GM23338 (cell line): ENCODE measurements around the gene SMYD3. TPM values are rescaled to one million over a fixed set of nuclear protein-coding genes. Genes with fewer than 3 reads are reported as not detected.
A peak's percentile ranks its signal among the peaks of the same experiment; 100 is the strongest.

Experiments used
- ATAC-seq: fragments of 200-7000 bp; cut with Tn5 transposase; 3 replicates; pipeline ENCODE4 v1.9.1; 2020
- DNase-seq: peaks from one replicate; pipeline ENCODE4 v3.0.0-alpha.2; 2015; ENCODE audit warnings: low spot score
- H2AFZ ChIP-seq: fragments of 200-600 bp; sonication (generic); 2 replicates; pipeline ENCODE4 v1.8.0; 2016; ENCODE audit warnings: antibody characterized with exemption, mild to moderate bottlenecking, moderate library complexity
- H3F3A ChIP-seq: fragments of 200-600 bp; sonication (generic); replicated peaks from 2 replicates; pipeline ENCODE4 v1.8.0; 2017; ENCODE audit warnings: antibody characterized with exemption, mixed run types, low read depth
- H3K27ac ChIP-seq: fragments of 200-600 bp; sonication (generic); 2 replicates; pipeline ENCODE4 v1.6.1; 2016; ENCODE audit warnings: low read depth
- H3K27me3 ChIP-seq: fragments of 200-600 bp; sonication (generic); 2 replicates; pipeline ENCODE4 v1.8.0; 2016; ENCODE audit warnings: mild to moderate bottlenecking, mixed run types, moderate library complexity; ENCODE audit not compliant: insufficient read depth
- H3K36me3 ChIP-seq: fragments of 200-600 bp; sonication (generic); 2 replicates; pipeline ENCODE4 v1.8.0; 2016; ENCODE audit warnings: mild to moderate bottlenecking; ENCODE audit not compliant: insufficient read depth
- H3K4me1 ChIP-seq: fragments of 200-600 bp; sonication (generic); 2 replicates; pipeline ENCODE4 v1.8.0; 2016; ENCODE audit warnings: mild to moderate bottlenecking, moderate library complexity; ENCODE audit not compliant: insufficient read depth
- H3K4me2 ChIP-seq: fragments of 200-600 bp; sonication (generic); 2 replicates; pipeline ENCODE4 v1.7.1; 2017; ENCODE audit warnings: mixed run types
- H3K4me3 ChIP-seq: fragments of 200-600 bp; sonication (generic); 2 replicates; pipeline ENCODE4 v1.6.1; 2016; ENCODE audit warnings: mixed run types
- H3K79me2 ChIP-seq: fragments of 200-600 bp; sonication (generic); replicated peaks from 2 replicates; pipeline ENCODE4 v1.8.0; 2017; ENCODE audit warnings: mild to moderate bottlenecking; ENCODE audit not compliant: insufficient read depth
- H3K9me2 ChIP-seq: fragments of 200-600 bp; sonication (generic); 2 replicates; pipeline ENCODE4 v1.8.0; 2017; ENCODE audit not compliant: insufficient read depth
- H4K20me1 ChIP-seq: fragments of 200-600 bp; sonication (generic); replicated peaks from 2 replicates; pipeline ENCODE4 v1.8.0; 2017; ENCODE audit warnings: mild to moderate bottlenecking; ENCODE audit not compliant: insufficient read depth
- H3K27ac Mint-ChIP-seq: 2 replicates; pipeline ENCODE4 v1.8.0; 2020; ENCODE audit warnings: inconsistent platforms, mild to moderate bottlenecking, moderate library complexity, mixed read lengths
- H3K27me3 Mint-ChIP-seq: 3 replicates; pipeline ENCODE4 v1.8.0; 2022; ENCODE audit warnings: low read depth, mild to moderate bottlenecking, moderate library complexity, mixed read lengths, inconsistent platforms; ENCODE audit not compliant: insufficient read depth, poor library complexity
- H3K36me3 Mint-ChIP-seq: 3 replicates; pipeline ENCODE4 v1.8.0; 2021; ENCODE audit warnings: low read depth, mild to moderate bottlenecking, inconsistent platforms, moderate library complexity, mixed read lengths
- H3K4me1 Mint-ChIP-seq: 3 replicates; pipeline ENCODE4 v1.8.0; 2020; ENCODE audit warnings: mild to moderate bottlenecking, inconsistent platforms, mixed read lengths
- H3K4me3 Mint-ChIP-seq: 3 replicates; pipeline ENCODE4 v1.8.0; 2021; ENCODE audit warnings: moderate library complexity, mild to moderate bottlenecking, inconsistent platforms, mixed read lengths
- H3K9me3 Mint-ChIP-seq: 3 replicates; pipeline ENCODE4 v1.8.0; 2020; ENCODE audit warnings: moderate library complexity, mild to moderate bottlenecking, inconsistent platforms, mixed read lengths
- CREB1 ChIP-seq: fragments of 250-450 bp; sonication (Bioruptor Pico); IDR thresholded peaks from 2 replicates; pipeline ENCODE4 v1.5.0; 2020; ENCODE audit warnings: low read depth, mild to moderate bottlenecking, moderate library complexity
- EZH2 ChIP-seq: fragments of 200-600 bp; sonication (generic); IDR thresholded peaks from one replicate; pipeline ENCODE4 v1.8.0; 2017; ENCODE audit warnings: antibody characterized with exemption, mild to moderate bottlenecking, low read depth; ENCODE audit not compliant: unreplicated experiment
- EZH2phosphoT487 ChIP-seq: fragments of 200-600 bp; sonication (generic); IDR thresholded peaks from one replicate; pipeline ENCODE4 v1.8.1; 2018; ENCODE audit warnings: antibody characterized with exemption; ENCODE audit not compliant: unreplicated experiment
- JUNB ChIP-seq: IDR thresholded peaks from one replicate; pipeline ENCODE4 v1.6.1; 2016; ENCODE audit warnings: antibody characterized with exemption; ENCODE audit not compliant: unreplicated experiment
- NANOG ChIP-seq: IDR thresholded peaks from 2 replicates; pipeline ENCODE4 v1.6.1; 2016; ENCODE audit warnings: antibody characterized with exemption, borderline replicate concordance
- POLR2AphosphoS5 ChIP-seq: IDR thresholded peaks from 2 replicates; pipeline ENCODE4 v1.6.1; 2016; ENCODE audit warnings: antibody characterized with exemption, low read depth
- STAT1 ChIP-seq: IDR thresholded peaks from one replicate; pipeline ENCODE4 v1.6.1; 2016; ENCODE audit warnings: antibody characterized with exemption; ENCODE audit not compliant: unreplicated experiment
- ZNF331 ChIP-seq: fragments of 250-450 bp; sonication (Bioruptor Pico); IDR thresholded peaks from 2 replicates; pipeline ENCODE4 v1.5.0; 2020; ENCODE audit warnings: low read depth, mild to moderate bottlenecking, moderate library complexity
- polyA plus RNA-seq: library from polyadenylated mRNA; unstranded; fragments of >200 nt; fragmentation: Nextera tagmentation; extraction: Ambion mirVana; gene quantifications from 2 replicates; pipeline ENCODE4 v1.2.1, GENCODE V29; 2016
- total RNA-seq: library from RNA; depleted of rRNA; stranded (reverse); fragments of >200 nt; shearing (Covaris generic); gene quantifications from 2 replicates; pipeline ENCODE4 v1.2.3, GENCODE V29; 2014
- TF ChIP-seq, protein P1 (sequence below): fragments of 250-450 bp; sonication (Bioruptor Pico); IDR thresholded peaks from 2 replicates; pipeline ENCODE4 v1.5.0; 2020; ENCODE audit warnings: mild to moderate bottlenecking, moderate library complexity

Gene SMYD3
- total and polyA plus RNA-seq, 2 experiments from 2014 or later, result 31.8 to 34.4 TPM

DNA sequence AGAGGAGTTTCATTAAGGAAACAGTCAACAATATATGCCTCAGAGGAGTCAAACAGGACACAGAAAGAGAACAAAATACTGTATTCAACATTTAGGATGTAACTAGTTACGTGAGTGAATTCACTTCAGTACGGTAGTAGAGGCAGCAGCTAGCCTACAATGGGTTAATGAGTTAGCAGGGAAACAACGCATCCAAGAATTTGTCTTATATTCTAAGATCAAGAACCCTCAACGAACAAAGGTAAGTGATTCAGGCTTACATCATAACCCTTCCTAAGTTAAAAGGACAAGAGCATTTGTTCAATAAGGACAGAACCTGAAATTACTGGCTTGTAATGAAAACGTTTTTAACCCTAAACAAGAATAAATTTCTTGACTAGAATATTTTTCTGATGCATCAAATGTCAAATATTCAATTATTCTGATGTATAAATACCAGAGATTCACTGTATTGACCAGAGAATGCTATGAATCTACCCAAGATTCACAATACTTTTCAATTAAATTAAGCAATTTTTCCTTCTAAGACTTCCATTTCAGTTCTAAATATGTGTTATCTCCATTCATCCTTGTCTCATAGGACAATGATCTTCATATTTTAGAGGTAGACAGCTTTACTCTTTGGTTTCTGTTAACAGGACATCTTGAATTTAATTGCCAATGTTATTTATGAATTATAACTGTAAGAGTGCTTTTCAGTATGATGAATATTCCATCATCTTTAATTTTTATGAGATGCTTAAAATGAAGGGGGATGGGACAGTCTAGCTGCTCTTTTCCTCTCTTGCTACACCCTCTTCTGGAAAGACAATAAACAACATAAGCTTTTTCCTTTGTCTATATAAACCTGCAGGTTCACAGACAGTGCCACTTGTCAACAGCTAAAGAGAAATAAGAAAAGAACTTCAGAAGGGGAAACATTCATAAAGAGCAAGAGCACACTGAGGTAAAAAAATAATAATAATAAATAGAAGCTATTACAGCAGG is 209.5 kb downstream of the SMYD3 start:
- no peak overlapping the region for H3K4me3 ChIP-seq
- no peaks in the 10 kb centered on the region for H3K79me2 ChIP-seq
- no peaks in the 10 kb centered on the region for H3F3A ChIP-seq
- no peak overlapping the region for H3K4me2 ChIP-seq
- Mint-ChIP-seq H3K4me1 (peaks cover 33% of the 10 kb centered on the region), H3K4me3 (no peak overlapping the region), H3K27me3 (no peaks in the 10 kb centered on the region), H3K9me3 (no peaks in the 10 kb centered on the region), H3K27ac (peak overlapping the region; percentile 11; the same call in 1 of the 2 replicates), H3K36me3 (no peaks in the 10 kb centered on the region)
- H3K36me3 ChIP-seq, result no peaks in the 10 kb centered on the region
- no peaks in the 10 kb centered on the region for H4K20me1 ChIP-seq
- no peak overlapping the region for H2AFZ ChIP-seq
- no peaks in the 10 kb centered on the region for H3K27me3 ChIP-seq
- DNase-seq (no peak), ATAC-seq (no peak)
- peaks cover 15% of the 10 kb centered on the region; the same call in 1 of the 2 replicates for H3K4me1 ChIP-seq
- H3K27ac ChIP-seq, result no peak overlapping the region
- TF ChIP-seq, protein P1, sequence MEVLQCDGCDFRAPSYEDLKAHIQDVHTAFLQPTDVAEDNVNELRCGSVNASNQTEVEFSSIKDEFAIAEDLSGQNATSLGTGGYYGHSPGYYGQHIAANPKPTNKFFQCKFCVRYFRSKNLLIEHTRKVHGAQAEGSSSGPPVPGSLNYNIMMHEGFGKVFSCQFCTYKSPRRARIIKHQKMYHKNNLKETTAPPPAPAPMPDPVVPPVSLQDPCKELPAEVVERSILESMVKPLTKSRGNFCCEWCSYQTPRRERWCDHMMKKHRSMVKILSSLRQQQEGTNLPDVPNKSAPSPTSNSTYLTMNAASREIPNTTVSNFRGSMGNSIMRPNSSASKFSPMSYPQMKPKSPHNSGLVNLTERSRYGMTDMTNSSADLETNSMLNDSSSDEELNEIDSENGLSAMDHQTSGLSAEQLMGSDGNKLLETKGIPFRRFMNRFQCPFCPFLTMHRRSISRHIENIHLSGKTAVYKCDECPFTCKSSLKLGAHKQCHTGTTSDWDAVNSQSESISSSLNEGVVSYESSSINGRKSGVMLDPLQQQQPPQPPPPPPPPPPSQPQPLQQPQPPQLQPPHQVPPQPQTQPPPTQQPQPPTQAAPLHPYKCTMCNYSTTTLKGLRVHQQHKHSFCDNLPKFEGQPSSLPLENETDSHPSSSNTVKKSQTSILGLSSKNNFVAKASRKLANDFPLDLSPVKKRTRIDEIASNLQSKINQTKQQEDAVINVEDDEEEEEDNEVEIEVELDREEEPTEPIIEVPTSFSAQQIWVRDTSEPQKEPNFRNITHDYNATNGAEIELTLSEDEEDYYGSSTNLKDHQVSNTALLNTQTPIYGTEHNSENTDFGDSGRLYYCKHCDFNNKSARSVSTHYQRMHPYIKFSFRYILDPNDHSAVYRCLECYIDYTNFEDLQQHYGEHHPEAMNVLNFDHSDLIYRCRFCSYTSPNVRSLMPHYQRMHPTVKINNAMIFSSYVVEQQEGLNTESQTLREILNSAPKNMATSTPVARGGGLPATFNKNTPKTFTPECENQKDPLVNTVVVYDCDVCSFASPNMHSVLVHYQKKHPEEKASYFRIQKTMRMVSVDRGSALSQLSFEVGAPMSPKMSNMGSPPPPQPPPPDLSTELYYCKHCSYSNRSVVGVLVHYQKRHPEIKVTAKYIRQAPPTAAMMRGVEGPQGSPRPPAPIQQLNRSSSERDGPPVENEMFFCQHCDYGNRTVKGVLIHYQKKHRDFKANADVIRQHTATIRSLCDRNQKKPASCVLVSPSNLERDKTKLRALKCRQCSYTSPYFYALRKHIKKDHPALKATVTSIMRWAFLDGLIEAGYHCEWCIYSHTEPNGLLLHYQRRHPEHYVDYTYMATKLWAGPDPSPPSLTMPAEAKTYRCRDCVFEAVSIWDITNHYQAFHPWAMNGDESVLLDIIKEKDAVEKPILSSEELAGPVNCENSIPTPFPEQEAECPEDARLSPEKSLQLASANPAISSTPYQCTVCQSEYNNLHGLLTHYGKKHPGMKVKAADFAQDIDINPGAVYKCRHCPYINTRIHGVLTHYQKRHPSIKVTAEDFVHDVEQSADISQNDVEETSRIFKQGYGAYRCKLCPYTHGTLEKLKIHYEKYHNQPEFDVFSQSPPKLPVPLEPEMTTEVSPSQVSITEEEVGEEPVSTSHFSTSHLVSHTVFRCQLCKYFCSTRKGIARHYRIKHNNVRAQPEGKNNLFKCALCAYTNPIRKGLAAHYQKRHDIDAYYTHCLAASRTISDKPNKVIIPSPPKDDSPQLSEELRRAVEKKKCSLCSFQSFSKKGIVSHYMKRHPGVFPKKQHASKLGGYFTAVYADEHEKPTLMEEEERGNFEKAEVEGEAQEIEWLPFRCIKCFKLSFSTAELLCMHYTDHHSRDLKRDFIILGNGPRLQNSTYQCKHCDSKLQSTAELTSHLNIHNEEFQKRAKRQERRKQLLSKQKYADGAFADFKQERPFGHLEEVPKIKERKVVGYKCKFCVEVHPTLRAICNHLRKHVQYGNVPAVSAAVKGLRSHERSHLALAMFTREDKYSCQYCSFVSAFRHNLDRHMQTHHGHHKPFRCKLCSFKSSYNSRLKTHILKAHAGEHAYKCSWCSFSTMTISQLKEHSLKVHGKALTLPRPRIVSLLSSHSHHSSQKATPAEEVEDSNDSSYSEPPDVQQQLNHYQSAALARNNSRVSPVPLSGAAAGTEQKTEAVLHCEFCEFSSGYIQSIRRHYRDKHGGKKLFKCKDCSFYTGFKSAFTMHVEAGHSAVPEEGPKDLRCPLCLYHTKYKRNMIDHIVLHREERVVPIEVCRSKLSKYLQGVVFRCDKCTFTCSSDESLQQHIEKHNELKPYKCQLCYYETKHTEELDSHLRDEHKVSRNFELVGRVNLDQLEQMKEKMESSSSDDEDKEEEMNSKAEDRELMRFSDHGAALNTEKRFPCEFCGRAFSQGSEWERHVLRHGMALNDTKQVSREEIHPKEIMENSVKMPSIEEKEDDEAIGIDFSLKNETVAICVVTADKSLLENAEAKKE (CRISPR knock-in tag), result no peak
- TF ChIP-seq POLR2AphosphoS5 (no peak), STAT1 (no peak), EZH2 (no peak), CREB1 (no peak), EZH2phosphoT487 (no peak), ZNF331 (CRISPR knock-in tag) (no peak), NANOG (no peak), JUNB (no peak)
- H3K9me2 ChIP-seq, result no peaks in the 10 kb centered on the region
